Stomach (tissue), 4 donors: ENCODE results near the gene TARM1.

ENCODE experiments used
- CTCF ChIP-seq, 7 experiments: fragments of 450-650 bp in 4 of 7; fragments of 200-600 bp in 3 of 7; sonication (generic) in 3 of 7; IDR thresholded peaks; one replicate each; pipeline ENCODE4 v1.5.1; 2016 to 2019; ENCODE audit warnings: antibody characterized with exemption in 7 of 7, control low read depth in 2 of 7, mild to moderate bottlenecking in 1 of 7
- EP300 ChIP-seq: sonication (generic); formaldehyde crosslinking; IDR thresholded peaks from one replicate; pipeline ENCODE4 v1.6.1; 2017; ENCODE audit warnings: antibody characterized with exemption
- POLR2A ChIP-seq, 4 donors: fragments of 450-650 bp; IDR thresholded peaks; one replicate each; pipeline ENCODE4 v1.6.1; 2016; ENCODE audit warnings: antibody characterized with exemption in 4 of 4, control low read depth in 2 of 4, mild to moderate bottlenecking in 1 of 4, moderate library complexity in 1 of 4
- POLR2AphosphoS5 ChIP-seq, 3 donors: sonication (generic); formaldehyde crosslinking; IDR thresholded peaks; one replicate each; pipeline ENCODE4 v1.6.1; 2016; ENCODE audit warnings: antibody characterized with exemption in 3 of 3

- no peak for TF ChIP-seq CTCF (IDR thresholded peaks at IDR 0.05)
- TF ChIP-seq POLR2A (IDR thresholded peaks at IDR 0.05) = no peak
- no peak for TF ChIP-seq POLR2AphosphoS5 (IDR thresholded peaks at IDR 0.05)
- TF ChIP-seq EP300 = no peak
Observed at GRCh38 chr19:54021932-54022331, 59.2 kb downstream of the TARM1 start.
